IMR-90 (cell line): ENCODE results near the gene THOC6. TPM values are rescaled to one million over a fixed set of nuclear protein-coding genes. Genes with fewer than 3 reads are reported as not detected.
A peak's percentile ranks its signal among the peaks of the same experiment; 100 is the strongest.

ENCODE experiments used
- ATAC-seq: fragments of 200-7000 bp; cut with Tn5 transposase; 2 replicates; pipeline ENCODE4 v1.9.1; 2020; ENCODE audit warnings: low read depth, mild to moderate bottlenecking, moderate library complexity
- BruUV-seq: library from RNA; stranded (reverse); fragments of 400-500 nt; replicated peaks from 2 replicates; lab custom pipeline; 2021; lab: Mats Ljungman, UMichigan
- CTCF ChIA-PET: fragments of 300-600 bp; formaldehyde crosslinking; extraction: SDS; loops from one replicate; lab custom pipeline; 2021; ENCODE audit warnings: antibody characterized with exemption; lab: Yijun Ruan, JAX
- POLR2A ChIA-PET: fragments of 300-600 bp; sonication (Branson Sonifier 250); formaldehyde crosslinking; loops from one replicate; lab custom pipeline; 2022; ENCODE audit warnings: antibody characterized with exemption; ENCODE audit not compliant: unreplicated experiment; lab: Charles Lee
- DNase-seq: peaks from one replicate; pipeline ENCODE4 v3.0.0; 2013
- H2AFZ ChIP-seq: replicated peaks from 2 replicates; pipeline ENCODE3; 2013; ENCODE audit warnings: low read length, mild to moderate bottlenecking; ENCODE audit not compliant: poor library complexity
- H2AK5ac ChIP-seq: 2 replicates; pipeline ENCODE4 v1.6.1; 2013; ENCODE audit warnings: low read depth, low read length, inconsistent platforms
- H2AK9ac ChIP-seq: replicated peaks from 2 replicates; pipeline ENCODE3; 2013; ENCODE audit warnings: mild to moderate bottlenecking, low read depth, low read length, moderate library complexity; ENCODE audit not compliant: poor library complexity
- H2BK120ac ChIP-seq: 2 replicates; pipeline ENCODE4 v1.6.1; 2013; ENCODE audit warnings: low read depth, low read length, inconsistent platforms
- H2BK15ac ChIP-seq: 3 replicates; pipeline ENCODE4 v1.6.1; 2013; ENCODE audit warnings: low read depth, low read length, inconsistent platforms
- H2BK20ac ChIP-seq: 2 replicates; pipeline ENCODE4 v1.6.1; 2013; ENCODE audit warnings: low read depth, mild to moderate bottlenecking, inconsistent platforms, low read length, moderate library complexity
- H2BK5ac ChIP-seq: 2 replicates; pipeline ENCODE4 v1.6.1; 2013; ENCODE audit warnings: mild to moderate bottlenecking, low read depth, low read length, inconsistent platforms; ENCODE audit not compliant: poor library complexity, severe bottlenecking
- H3K14ac ChIP-seq: replicated peaks from 2 replicates; pipeline ENCODE4 v1.6.1; 2013; ENCODE audit warnings: low read depth, low read length, inconsistent platforms
- H3K18ac ChIP-seq: 2 replicates; pipeline ENCODE4 v1.6.1; 2013; ENCODE audit warnings: low read depth, low read length, control low read depth
- H3K23ac ChIP-seq: 2 replicates; pipeline ENCODE4 v1.6.1; 2013; ENCODE audit warnings: low read depth, low read length, inconsistent platforms
- H3K27ac ChIP-seq: 2 replicates; pipeline ENCODE4 v1.5.1; 2013; ENCODE audit warnings: mild to moderate bottlenecking, control low read depth, low read length; ENCODE audit not compliant: insufficient read depth
- H3K27me3 ChIP-seq: 2 replicates; pipeline ENCODE4 v1.6.1; 2013; ENCODE audit warnings: low read length; ENCODE audit not compliant: control insufficient read depth, insufficient read depth
- H3K36me3 ChIP-seq: 2 replicates; pipeline ENCODE4 v1.6.1; 2013; ENCODE audit warnings: low read length, mixed read lengths; ENCODE audit not compliant: control insufficient read depth, insufficient read depth
- H3K4ac ChIP-seq: 2 replicates; pipeline ENCODE4 v1.6.1; 2013; ENCODE audit warnings: low read depth, low read length, inconsistent platforms
- H3K4me1 ChIP-seq: 2 replicates; pipeline ENCODE4 v1.6.1; 2013; ENCODE audit warnings: low read length, mixed read lengths; ENCODE audit not compliant: control insufficient read depth, insufficient read depth
- H3K4me2 ChIP-seq: 2 replicates; pipeline ENCODE4 v1.6.1; 2013; ENCODE audit warnings: low read depth, mild to moderate bottlenecking, control low read depth, low read length, moderate library complexity
- H3K4me3 ChIP-seq: 2 replicates; pipeline ENCODE4 v1.5.1; 2013; ENCODE audit warnings: low read depth, mild to moderate bottlenecking, control low read depth, low read length, moderate library complexity; ENCODE audit not compliant: insufficient read depth
- H3K56ac ChIP-seq: 2 replicates; pipeline ENCODE4 v1.6.1; 2013; ENCODE audit warnings: low read length, inconsistent platforms; ENCODE audit not compliant: insufficient read depth; ENCODE audit errors: extremely low read depth
- H3K79me1 ChIP-seq, 2 experiments: 2 replicates each; pipeline ENCODE4 v1.6.1; 2013; ENCODE audit warnings: low read length in 2 of 2, inconsistent platforms in 1 of 2, low read depth in 1 of 2
- H3K9ac ChIP-seq: 2 replicates; pipeline ENCODE4 v1.6.1; 2013; ENCODE audit warnings: low read depth, low read length, control low read depth
- H3K9me1 ChIP-seq: 2 replicates; pipeline ENCODE4 v1.6.1; 2013; ENCODE audit warnings: low read length, inconsistent platforms; ENCODE audit not compliant: insufficient read depth
- H3K9me3 ChIP-seq: 2 replicates; pipeline ENCODE4 v1.6.1; 2013; ENCODE audit warnings: low read length; ENCODE audit not compliant: control insufficient read depth, insufficient read depth
- H4K20me1 ChIP-seq: 2 replicates; pipeline ENCODE4 v1.6.1; 2013; ENCODE audit warnings: low read length, inconsistent platforms; ENCODE audit not compliant: insufficient read depth
- H4K5ac ChIP-seq: 2 replicates; pipeline ENCODE4 v1.6.1; 2013; ENCODE audit warnings: mild to moderate bottlenecking, low read depth, low read length, control low read depth
- H4K8ac ChIP-seq, 2 experiments: 2 replicates each; pipeline ENCODE4 v1.6.1; 2013; ENCODE audit warnings: low read depth in 2 of 2, low read length in 2 of 2, control low read depth in 1 of 2, inconsistent platforms in 1 of 2
- H4K91ac ChIP-seq: 2 replicates; pipeline ENCODE4 v1.6.1; 2013; ENCODE audit warnings: low read depth, low read length, inconsistent platforms; ENCODE audit not compliant: insufficient read depth
- BHLHE40 ChIP-seq: fragments of 150-350 bp; IDR thresholded peaks from 2 replicates; pipeline ENCODE4 v1.6.1; 2016; ENCODE audit warnings: mild to moderate bottlenecking, low read depth, low read length
- MAZ ChIP-seq: IDR thresholded peaks from 2 replicates; pipeline ENCODE4 v1.6.1; 2012; ENCODE audit warnings: low read depth, mild to moderate bottlenecking, low read length, improper control_type of control experiment, moderate library complexity, borderline replicate concordance
- NFE2L2 ChIP-seq: fragments of 150-350 bp; IDR thresholded peaks from 2 replicates; pipeline ENCODE4 v1.6.1; 2016; ENCODE audit warnings: low read depth, mild to moderate bottlenecking, low read length
- POLR2A ChIP-seq: IDR thresholded peaks from 2 replicates; pipeline ENCODE4 v1.6.1; 2012; ENCODE audit warnings: mild to moderate bottlenecking, low read depth, low read length
- RAD21 ChIP-seq: IDR thresholded peaks from 2 replicates; pipeline ENCODE4 v1.6.1; 2012; ENCODE audit warnings: low read length, improper control_type of control experiment
- RFX5 ChIP-seq: IDR thresholded peaks from 2 replicates; pipeline ENCODE4 v1.8.0; 2012; ENCODE audit warnings: low read depth, mild to moderate bottlenecking, low read length, moderate library complexity
- SMC3 ChIP-seq: fragments of 150-350 bp; IDR thresholded peaks from 2 replicates; pipeline ENCODE4 v1.6.1; 2016; ENCODE audit warnings: low read depth, mild to moderate bottlenecking, antibody characterized with exemption, low read length, moderate library complexity
- WGBS, 2 experiments: methylation state at CpG; one replicate each; pipeline versions ENCODE4 v1.1.5 to v1.1.7; 2013; ENCODE audit warnings: missing lambda C conversion rate in 2 of 2; ENCODE audit not compliant: insufficient read length in 1 of 2; ENCODE audit errors: extremely low coverage in 2 of 2; 5-methylcytosine and 5-hydroxymethylcytosine counted together
- dilution Hi-C: fragments of 300-500 bp; cut with HindIII; formaldehyde crosslinking; loops from one replicate; pipeline ENCODE4 v1.14.3; 2018; ENCODE audit warnings: low sequenced_read_pairs; ENCODE audit not compliant: unreplicated experiment
- in situ Hi-C: fragments of 300-500 bp; cut with MboI; formaldehyde crosslinking; loops from 3 replicates; pipeline ENCODE4 v1.14.3; 2019; ENCODE audit warnings: low sequenced_read_pairs, inconsistent platforms, mixed read lengths
- intact Hi-C: fragments of 100-400 bp; cut with micrococcal nuclease; formaldehyde crosslinking; loops from 2 replicates; pipeline ENCODE4 v1.10.0; 2022
- polyA plus RNA-seq, 3 experiments: library from polyadenylated mRNA; depleted of rRNA; stranded (reverse); fragments of >200 nt; gene quantifications; 2 replicates each; pipeline ENCODE4 v1.2.3, GENCODE V29; 2012; ENCODE audit warnings: low replicate concordance in 1 of 3
- total RNA-seq: library from RNA; depleted of rRNA; stranded (reverse); fragments of >200 nt; gene quantifications from 2 replicates; pipeline ENCODE4 v1.2.3, GENCODE V29; 2012

Gene THOC6
- total and polyA plus RNA-seq, 2 of the 4 experiments (the other 2 are of a cell fraction), result 16.8 to 23.1 TPM

DNA sequence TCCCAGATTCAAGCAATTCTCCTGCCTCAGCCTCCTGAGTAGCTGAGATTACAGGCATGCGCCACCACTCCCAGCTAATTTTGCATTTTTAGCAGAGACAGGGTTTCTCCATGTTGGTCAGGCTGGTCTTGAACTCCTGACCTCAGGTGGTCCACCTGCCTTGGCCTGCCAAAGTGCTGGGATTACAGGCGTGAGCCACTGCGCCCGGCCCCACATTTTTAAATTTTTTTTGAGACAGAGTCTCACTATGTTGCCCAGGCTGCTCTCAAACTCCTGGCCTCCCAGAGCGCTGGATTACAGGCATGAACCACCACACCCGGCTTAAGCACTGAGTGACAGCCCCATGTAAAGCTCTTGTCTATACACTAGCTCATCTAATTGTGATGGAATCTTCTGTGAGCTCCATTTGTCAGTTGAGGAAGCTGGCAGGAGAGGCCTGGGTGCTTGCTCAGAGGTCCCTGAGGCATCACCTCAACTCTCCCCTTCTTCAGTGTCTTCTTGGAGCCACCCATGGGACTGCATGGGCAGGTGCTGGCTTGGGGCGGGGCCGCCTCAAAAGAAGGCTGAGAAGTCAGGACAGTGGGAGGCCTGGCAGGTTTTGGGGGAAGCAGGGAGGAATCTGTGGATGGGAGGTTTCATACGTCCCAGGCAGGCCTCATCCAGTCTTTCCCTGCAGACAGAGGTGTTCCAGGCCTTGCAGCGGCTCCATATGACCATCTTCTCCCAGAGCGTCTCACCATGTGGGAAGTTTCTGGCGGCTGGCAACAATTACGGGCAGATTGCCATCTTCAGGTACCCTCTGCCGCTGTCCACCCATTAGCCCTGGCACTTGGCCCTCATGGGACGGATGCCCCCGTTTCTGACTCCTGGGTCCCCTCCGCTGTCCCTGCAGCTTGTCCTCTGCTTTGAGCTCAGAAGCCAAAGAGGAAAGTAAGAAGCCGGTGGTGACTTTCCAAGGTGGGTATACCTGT, 1.5 kb downstream of the THOC6 start:
- DNase-seq (no peak), ATAC-seq (no peak)
- no peak overlapping the region for H2AFZ ChIP-seq
- no peak overlapping the region for H3K4me2 ChIP-seq
- H4K5ac ChIP-seq, result no peak overlapping the region
- peaks cover 37% of the 10 kb centered on the region for H4K20me1 ChIP-seq
- peaks cover 12% of the 10 kb centered on the region; the same call in 1 of the 2 replicates for H3K27me3 ChIP-seq
- H3K36me3 ChIP-seq, result peaks cover 22% of the 10 kb centered on the region
- no peak overlapping the region for H3K14ac ChIP-seq
- POLR2A ChIA-PET, result interaction anchor here (0.6 to 0.7 kb wide), 2 partner anchors 16 to 40 kb away, joined by 3 to 7 read pairs; no protein-coding TSS in a partner anchor
- H2AK9ac ChIP-seq, result peak overlapping the region; percentile 68
- peaks cover 9% of the 10 kb centered on the region for H3K4me1 ChIP-seq
- no peak overlapping the region for H2AK5ac ChIP-seq
- H2BK5ac ChIP-seq, result no peak overlapping the region
- no peak overlapping the region for H2BK15ac ChIP-seq
- dilution Hi-C loops (no loop called here), intact Hi-C loops (no loop called here), in situ Hi-C loops (no loop called here)
- no peak overlapping the region for H3K56ac ChIP-seq
- 94% methylated on average over 9 of the region's 18 CpGs; no CpG with 5 or more reads in 1 of the 2 experiments for whole genome bisulfite sequencing, 2 experiments
- no peak overlapping the region for H3K23ac ChIP-seq
- H3K79me1 ChIP-seq, result peaks cover 0 to 19% of the 10 kb centered on the region in 2 experiments; a peak in 2 of 4 replicates
- H2BK20ac ChIP-seq, result no peak overlapping the region
- H4K91ac ChIP-seq, result no peak overlapping the region
- TF ChIP-seq RFX5 (no peak), MAZ (no peak), POLR2A (peak; percentile 53), RAD21 (no peak), SMC3 (no peak), NFE2L2 (no peak), BHLHE40 (no peak)
- no peak overlapping the region for H3K4me3 ChIP-seq
- H3K9me3 ChIP-seq, result no peaks in the 10 kb centered on the region
- H3K9me1 ChIP-seq, result no peaks in the 10 kb centered on the region
- H3K9ac ChIP-seq, result no peak overlapping the region
- no peak overlapping the region for H3K27ac ChIP-seq
- no peak overlapping the region for H3K18ac ChIP-seq
- no peak overlapping the region for H2BK120ac ChIP-seq
- H3K4ac ChIP-seq, result no peak overlapping the region
- no peak overlapping the region for H4K8ac ChIP-seq
- CTCF ChIA-PET, result interaction anchor here (0.8 kb wide), 1 partner anchor 21 kb away, joined by 5 read pairs; no protein-coding TSS in a partner anchor
- BruUV-seq, result no TSS peak
